GM21360 (cell line): ENCODE data around the gene ATXN2L.
A peak's percentile ranks its signal among the peaks of the same experiment; 100 is the strongest.
"Not testable (repeated sequence)": the region's sequence is repeated elsewhere in the genome, so short reads cannot be mapped to it uniquely, and the experiment has no call there.

Experiments used
- ATAC-seq: cut with Tn5 transposase; IDR thresholded peaks from one replicate; pipeline ENCODE4 v1.9.1; 2021; ENCODE audit warnings: mild to moderate bottlenecking, moderate library complexity; ENCODE audit not compliant: unreplicated experiment

Gene ATXN2L

DNA sequence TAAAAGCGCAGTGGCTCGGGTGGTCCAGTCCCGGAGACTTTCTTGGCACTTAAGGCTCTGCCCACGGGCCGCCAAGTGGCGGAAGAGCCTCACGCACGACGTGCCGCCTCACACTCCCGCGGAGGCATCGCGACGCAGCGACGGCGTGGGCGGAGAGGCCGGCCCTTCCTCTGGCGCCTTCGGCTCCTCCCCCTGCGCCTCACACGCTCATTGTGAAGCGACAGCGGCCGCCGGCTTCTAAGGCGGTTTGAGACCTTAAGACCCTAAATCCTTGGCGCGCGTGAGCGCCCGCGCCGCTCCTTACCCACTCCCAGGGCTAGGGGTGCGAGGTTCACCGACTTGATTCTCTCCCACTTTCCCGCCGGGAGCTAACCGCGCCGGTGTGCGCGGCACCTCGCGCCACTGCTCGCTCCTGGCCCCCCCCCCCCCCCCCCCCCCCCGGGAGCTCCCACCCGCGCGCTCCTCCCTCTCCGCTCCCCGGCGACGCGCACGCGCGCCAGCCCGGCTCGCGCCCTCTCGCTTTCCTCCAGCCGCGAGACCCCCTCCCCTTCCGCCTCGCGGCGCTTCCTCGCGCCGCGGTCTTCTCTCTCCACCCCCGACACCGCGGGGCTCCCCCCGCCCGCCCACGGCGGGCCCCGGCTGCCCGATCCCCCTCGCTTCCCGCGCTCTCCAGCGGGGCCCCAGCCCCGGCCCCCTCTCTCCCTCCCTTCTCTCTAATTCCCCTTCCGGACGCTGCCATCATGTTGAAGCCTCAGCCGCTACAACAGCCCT, at the start of gene ATXN2L:
Gene ATXN2L (plus strand): TSS at position 480 of the 771 bp plus-strand sequence. CDS start 261 bp downstream, at position 741.
- peak; percentile 45 for ATAC-seq

GRCh38 chr16:28781697-28782096, 41.1 kb upstream of the ATXN2L start:
- not testable (repeated sequence) for ATAC-seq

- not testable (repeated sequence) for ATAC-seq
These were observed 40.4 kb upstream of the ATXN2L start for GRCh38 chr16:28782357-28782756.

DNA sequence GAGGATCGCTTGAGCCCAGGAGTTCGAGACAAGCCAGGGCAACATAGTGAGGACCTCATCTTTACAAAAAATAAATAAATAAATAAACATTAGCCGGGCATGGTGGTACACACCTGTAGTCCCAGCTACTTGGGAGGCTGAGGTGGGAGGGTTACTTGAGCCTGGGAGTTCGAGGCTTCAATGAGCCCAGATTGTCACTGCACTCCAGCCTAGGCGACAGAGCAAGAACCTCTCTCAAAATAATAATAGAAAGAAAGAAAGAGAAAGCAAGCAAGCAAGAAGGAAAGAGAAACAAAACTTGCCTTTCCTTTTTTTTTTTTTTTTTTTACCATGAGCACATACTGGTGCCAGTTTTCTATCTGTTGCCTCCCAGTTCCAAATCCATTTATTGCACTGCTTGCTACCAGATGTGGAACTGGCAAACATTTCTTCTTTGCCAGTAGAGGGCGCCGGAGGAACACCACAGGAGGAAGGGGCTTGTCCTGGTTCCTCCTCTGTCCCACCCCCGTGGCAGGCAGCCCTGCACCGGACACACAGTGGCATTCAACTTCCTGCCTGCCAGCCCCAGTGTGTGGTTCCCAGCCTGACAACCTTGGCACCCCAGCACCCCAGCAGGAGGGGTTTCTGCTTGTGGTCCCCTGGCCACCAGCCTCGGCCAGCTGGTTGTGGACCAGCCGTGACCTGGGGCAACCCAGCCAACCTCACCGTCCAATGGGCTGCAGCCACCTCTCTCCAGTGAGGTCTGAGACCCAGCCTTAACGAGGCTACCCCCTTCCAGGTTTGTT, 20.4 kb upstream of the ATXN2L start:
- ATAC-seq: peak; percentile 63

- ATAC-seq: not testable (repeated sequence)
These were observed 15.2 kb upstream of the ATXN2L start for GRCh38 chr16:28807445-28808120.

- no peak for ATAC-seq
These were observed 2.8 kb upstream of the ATXN2L start for GRCh38 chr16:28820016-28820415.

DNA sequence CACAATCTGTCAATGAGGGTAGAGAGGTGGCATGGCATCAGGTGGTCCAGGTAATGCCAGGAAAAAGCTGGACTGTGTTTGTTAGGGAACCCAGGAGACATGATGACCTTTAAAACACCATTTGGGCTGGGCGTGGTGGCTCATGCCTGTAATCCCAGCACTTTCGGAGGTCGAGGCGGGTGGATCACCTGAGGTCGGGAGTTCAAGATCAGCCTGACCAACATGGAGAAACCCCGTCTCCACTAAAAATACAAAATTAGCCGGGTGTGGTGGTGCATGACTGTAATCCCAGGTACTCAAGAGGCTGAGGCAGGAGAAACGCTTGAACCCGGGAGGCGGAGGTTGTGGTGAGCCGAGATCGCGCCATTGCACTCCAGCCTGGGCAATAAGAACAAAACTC, 2.3 kb upstream of the ATXN2L start:
- not testable (repeated sequence) for ATAC-seq

GRCh38 chr16:28821874-28822519, 802 bp upstream of the ATXN2L start:
- no peak for ATAC-seq

DNA sequence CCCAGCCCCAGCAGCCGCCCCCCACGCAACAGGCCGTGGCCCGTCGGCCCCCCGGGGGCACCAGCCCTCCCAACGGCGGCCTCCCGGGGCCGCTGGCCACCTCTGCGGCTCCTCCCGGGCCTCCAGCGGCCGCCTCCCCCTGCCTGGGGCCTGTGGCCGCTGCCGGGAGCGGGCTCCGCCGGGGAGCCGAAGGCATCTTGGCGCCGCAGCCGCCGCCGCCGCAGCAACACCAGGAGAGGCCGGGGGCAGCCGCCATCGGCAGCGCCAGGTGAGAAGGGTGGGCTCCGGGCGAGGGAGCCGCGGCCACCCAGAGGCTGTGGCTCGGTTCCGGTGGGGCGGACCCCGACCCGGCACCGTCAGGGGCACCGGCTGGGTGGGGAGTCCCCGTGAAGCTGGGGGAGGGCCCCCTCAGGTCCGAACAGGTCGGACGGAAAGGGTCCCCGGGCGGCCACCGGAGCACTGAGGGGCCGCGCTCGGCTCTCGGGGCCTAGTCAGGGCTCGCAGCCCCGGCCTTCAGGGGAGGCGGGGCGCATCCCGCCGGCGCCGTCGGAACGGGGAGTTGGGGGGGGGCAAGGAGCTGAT, 583 bp downstream of the ATXN2L start:
- peak; percentile 23 for ATAC-seq

DNA sequence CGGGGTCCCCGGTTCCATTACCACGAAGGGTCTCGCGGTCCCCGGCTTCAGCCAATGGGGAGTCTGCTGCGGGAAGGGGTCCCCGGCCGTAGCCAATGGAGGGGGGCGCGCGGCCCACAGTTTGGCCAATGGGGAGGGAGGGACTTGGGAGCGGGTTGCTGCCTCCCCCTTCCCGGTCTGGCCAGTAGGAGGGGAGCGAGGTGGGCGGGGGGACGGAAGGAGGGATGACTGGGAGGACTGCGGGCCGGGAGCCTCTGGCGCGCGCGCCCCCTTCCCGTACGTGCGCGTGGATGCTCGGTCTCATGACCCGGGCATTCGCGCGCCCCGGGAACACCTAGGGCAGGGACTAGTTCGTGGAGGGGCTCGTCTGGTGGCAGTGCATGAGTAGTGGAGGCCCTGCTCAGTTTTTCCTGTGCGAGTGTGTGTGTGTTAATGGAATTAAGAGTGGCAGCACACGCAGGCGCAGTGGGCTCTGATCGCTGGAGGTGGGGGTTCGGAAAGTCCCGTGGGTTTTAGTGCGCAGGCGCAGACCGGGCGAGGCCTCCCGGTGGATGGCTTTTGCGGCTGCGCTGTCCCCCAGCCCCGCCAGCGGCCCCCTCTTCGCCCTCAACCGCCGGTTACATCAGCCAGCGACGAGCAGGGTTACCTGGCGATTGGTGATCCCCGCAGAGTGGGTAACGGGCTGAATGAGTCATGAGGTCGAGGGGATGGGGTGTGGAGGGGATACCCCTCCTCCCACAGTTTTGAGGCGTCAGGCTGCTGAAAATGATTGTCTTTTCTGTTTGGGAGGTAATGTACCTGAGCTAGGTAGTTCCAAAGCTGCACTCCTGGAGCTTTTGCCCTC, 1.3 kb downstream of the ATXN2L start:
- peak; percentile 53 for ATAC-seq

DNA sequence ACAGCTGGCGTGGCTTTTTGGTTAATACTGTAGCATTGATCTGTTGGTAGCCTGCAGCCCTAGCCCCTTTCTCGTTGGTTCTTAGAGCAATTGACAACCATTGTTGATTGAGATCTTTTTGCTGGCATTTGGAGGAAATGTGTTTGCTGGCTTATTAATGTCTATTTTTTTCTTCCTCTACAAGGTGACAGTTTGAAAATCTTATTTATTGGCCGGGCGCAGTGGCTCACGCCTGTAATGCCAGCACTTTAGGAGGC, 1.8 kb downstream of the ATXN2L start:
- ATAC-seq: no peak

- ATAC-seq: no peak
These were observed 3.3 kb downstream of the ATXN2L start for GRCh38 chr16:28826141-28826540.

DNA sequence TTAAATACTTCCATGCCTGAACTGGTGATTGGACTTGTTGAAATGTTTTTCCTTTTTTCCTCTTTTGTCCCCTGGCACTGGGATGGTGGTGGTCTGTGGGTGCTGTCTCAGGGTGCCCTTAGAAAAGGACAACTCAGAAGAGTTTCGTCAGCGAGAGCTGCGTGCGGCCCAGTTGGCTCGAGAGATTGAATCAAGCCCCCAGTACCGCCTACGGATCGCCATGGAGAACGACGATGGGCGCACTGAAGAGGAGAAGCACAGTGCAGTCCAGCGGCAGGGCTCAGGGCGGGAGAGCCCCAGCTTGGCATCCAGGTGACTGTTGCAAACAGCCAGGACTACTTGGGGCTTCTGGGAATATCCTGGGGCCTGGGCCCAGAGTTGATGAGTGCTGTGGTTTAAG, 6.9 kb downstream of the ATXN2L start:
- no peak for ATAC-seq

DNA sequence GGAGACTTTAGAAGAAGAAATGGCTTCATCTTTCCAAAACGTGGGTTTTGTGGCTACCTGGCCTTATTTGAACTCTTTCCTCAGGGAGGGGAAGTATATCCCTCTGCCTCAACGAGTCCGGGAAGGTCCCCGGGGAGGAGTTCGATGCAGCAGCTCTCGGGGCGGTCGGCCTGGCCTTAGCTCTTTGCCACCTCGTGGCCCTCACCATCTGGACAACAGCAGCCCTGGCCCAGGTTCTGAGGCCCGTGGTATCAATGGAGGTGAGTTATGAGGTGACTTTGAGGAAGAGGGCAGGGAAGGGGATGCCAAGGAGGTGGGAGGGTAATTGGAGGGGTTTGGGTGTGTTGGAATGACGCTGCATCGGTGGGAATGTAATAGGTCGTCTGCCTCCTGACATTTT, 7.7 kb downstream of the ATXN2L start:
- ATAC-seq: no peak

DNA sequence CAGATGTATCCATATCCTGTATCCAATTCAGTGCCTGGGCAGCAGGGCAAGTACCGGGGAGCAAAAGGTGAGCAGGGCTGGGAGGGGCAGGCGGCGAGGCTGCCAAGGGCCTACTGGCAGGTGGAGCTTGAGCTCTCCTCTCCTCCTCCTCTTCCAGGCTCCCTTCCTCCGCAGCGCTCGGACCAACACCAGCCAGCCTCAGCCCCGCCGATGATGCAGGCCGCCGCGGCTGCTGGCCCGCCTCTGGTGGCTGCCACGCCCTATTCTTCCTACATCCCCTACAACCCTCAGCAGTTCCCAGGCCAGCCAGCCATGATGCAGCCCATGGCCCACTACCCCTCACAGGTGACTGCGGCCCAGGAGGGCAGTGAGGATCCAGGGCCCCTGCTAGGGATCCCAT, 11.6 kb downstream of the ATXN2L start:
- no peak for ATAC-seq

DNA sequence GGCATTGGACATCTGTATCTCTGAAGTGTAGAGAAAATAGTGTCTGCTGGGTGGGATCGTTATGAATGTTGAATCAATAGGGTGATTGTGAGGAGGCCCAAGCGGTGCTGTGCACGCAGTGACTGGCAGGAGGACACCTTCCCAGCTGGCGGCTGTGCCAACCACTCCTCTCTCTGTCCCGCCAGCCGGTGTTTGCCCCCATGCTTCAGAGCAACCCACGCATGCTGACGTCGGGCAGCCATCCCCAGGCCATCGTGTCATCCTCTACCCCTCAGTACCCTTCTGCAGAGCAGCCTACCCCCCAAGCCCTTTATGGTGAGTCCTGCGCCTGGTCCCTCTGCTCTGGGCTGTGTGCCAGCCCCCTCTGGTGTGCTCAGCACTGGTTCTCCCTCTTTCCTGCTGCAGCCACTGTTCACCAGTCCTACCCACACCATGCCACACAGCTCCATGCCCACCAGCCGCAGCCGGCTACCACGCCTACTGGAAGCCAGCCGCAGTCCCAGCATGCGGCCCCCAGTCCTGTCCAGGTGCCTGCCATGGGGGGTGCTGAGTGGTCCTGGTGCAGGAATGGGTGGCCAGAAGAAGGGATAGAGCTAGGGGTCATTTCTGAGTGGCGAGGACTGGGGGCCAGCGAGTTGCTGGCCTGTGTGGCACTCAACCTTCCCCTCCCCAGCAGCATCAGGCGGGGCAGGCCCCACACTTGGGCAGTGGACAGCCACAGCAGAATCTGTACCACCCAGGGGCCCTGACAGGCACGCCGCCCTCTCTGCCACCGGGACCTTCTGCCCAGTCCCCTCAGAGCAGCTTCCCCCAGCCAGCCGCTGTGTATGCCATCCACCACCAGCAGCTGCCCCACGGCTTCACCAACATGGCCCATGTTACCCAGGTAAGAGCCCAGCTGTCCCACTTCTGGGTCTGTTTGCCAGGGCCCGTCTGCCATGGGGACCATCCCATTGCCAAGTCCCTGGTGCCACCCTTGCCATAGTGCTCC, 12.4 kb downstream of the ATXN2L start:
- no peak for ATAC-seq

DNA sequence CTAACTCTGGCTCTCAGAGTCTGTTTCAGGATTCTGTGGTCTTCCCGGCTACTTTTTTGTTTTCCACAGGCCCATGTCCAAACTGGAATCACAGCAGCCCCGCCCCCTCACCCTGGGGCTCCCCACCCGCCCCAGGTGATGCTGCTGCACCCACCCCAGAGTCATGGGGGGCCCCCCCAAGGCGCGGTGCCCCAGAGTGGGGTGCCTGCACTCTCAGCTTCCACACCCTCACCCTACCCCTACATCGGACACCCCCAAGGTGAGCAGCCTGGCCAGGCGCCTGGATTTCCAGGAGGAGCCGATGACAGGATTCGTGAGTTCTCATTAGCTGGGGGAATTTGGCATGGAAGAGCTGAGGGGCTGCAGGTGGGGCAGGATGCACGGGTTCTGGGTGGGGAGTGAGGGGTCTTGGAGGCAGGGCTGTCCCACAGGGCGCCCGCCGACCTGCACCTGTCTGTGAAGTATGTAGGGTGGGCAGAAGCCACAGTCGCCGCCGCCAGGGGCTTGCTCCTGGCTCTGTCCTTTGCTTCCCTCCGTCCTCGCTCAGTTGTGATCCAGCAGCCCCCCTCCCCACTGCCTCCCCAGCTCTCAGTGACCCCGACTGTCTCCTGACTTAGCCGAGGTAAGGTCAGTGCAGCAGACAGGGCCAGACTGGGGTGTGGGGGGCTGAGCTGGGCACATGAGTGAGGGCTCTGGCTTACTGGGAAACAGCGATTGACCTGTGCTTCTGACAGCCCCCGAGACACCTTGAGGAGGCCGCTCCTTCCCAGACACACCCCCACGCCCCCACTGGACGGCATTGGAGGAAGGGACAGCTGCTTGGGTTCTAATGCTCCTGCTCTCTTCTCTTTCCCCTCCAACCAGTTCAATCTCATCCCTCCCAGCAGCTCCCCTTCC, 13.3 kb downstream of the ATXN2L start:
- ATAC-seq: no peak

DNA sequence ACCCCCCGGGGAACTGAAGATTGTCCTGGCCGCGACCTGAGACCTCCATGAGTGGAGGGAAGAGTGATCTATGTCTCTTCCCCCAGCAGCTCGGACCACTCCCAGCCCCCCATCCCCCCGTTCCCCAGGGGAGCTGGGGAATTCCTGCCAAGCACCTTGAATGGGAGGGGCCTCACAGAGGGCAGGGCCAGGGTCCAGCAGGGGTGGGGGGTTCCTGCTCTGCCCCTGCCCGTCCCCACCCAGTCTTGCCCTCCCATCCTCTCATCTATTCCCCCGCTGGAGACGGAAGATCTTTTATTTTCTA, 13.9 kb downstream of the ATXN2L start:
- no peak for ATAC-seq
